Stimulated activated CD8-positive, alpha-beta memory T cell treated with anti-CD3 and anti-CD28 coated beads, Interleukin-12 subunit alpha, Interleukin-12 subunit beta, amount 100 ng/mL, for 4 hours (primary cell): ENCODE results near the gene COPS3.

Source experiments
- DNase-seq: peaks from one replicate; pipeline ENCODE4 v3.0.0-alpha.2; 2020; ENCODE audit warnings: low read depth

COPS3 gene

GRCh38 chr17:17216236-17216635, 64.8 kb downstream of the COPS3 start:
- no peak for DNase-seq

- DNase-seq: no peak
Observed at GRCh38 chr17:17215575-17215974, 65.5 kb downstream of the COPS3 start.

DNA sequence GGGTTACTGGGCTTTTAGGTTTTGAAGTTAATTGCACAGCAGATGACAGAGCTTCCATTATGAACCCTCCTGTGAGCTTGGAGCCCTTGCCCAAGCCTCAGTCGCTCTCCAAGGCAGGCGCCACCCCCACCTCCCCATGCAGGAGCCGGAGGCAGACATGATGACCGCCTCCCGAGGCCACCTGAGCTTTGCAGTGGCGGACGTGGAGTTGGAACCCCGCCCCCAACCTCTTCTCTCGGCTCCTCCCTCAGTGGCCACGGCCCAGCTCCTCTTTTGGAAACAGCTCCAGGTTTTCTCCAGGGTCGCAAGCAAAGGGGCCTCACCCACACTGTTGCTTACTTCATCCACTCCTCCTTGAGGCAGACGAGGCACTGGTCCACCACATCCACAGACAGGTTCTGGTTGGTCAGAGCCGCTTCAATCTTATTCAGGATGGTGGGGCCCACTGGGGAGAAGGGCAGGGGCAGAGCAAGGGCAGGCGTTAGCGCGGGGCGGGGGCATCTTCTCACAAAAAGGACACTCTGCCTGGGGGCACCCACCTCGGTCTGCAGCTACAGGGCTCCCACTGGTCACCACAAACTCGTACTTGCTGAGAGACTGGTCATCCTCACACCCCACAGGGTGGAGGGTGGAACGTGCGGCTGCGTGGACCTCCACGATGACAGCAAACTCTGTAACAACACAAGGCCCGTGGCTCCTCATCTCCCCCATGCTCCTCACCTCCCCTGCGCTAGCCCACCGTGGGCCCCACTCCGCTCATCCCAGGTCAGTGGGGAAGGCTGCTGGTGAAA, 66.2 kb downstream of the COPS3 start:
- DNase-seq: no peak

GRCh38 chr17:17213775-17214174, 67.3 kb downstream of the COPS3 start:
- DNase-seq: no peak

DNA sequence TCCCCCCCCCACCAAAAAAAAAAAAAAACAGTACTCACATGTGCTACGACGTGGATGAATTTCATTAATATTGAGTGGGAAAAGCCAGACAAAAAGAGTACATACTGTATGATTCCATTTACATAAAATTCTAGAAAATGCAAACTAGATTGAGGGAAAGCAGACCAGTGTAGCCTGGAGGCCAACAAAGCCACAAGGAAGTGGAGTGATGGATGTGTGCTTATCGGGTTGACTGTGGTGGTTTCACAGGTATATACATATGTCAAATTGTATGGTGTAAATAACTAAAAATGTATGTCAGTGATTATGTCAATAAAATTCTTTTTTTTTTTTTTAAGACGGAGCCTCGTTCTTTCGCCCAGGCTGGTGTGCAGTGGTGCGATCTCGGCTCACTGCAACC, 73.0 kb downstream of the COPS3 start:
- DNase-seq: no peak

DNA sequence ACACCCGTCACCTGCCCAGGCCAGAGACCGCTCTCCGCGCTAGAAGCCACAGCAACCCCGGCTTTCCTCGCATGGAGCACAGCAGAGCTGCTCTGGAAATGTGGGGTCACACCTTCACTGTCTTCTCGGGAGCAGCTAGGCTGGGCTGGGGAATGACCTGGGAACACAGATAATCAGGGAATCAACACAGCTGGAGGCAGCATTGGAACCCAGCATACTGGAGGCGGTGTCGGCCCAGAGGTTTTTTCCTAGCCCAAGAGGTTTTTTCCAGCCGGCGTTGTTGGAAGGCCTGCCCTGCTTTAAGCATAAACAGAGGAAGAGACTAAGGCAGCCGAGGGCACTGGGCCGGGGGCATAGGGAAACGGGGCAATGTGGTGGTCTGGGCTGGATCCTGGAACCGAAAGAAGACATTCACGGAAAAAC, 74.1 kb downstream of the COPS3 start:
- no peak for DNase-seq

- peak; percentile 87 for DNase-seq
Observed at GRCh38 chr17:17206124-17206912, 74.7 kb downstream of the COPS3 start, which contains the start of gene PLD6. TSS of gene PLD6 (minus strand) at chr17:17206333. CDS start at chr17:17206286, 47 bp downstream.

GRCh38 chr17:17205368-17206123, 75.5 kb downstream of the COPS3 start:
- peak; percentile 44 for DNase-seq

DNA sequence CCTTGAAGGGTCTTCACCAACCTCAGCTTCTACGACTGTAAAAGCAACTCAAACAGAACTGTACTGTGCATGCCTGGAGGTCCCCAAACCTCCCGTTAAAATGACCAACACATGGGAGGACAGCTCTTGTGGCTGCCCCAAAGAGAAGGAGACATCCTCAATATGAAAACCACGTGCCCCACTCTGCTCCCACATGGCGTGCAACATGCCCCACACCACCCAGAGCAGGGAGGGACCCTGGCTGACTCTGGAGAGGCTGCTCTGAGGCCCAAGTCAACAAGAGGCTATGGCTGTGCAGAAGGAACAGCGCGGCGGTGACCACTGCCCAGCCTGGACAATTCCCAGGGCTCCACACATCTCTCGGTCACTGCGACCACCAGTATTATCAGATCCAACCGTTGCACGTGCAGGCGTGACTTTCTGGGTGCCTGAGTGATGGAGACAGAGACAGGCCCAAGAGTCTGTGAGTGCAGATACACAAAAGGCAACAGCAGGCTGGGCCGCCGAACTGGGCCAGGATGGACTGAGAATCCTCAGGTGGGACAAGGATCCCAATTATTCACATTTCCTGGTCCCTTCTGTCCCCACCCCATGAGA, 76.3 kb downstream of the COPS3 start:
- no peak for DNase-seq

DNA sequence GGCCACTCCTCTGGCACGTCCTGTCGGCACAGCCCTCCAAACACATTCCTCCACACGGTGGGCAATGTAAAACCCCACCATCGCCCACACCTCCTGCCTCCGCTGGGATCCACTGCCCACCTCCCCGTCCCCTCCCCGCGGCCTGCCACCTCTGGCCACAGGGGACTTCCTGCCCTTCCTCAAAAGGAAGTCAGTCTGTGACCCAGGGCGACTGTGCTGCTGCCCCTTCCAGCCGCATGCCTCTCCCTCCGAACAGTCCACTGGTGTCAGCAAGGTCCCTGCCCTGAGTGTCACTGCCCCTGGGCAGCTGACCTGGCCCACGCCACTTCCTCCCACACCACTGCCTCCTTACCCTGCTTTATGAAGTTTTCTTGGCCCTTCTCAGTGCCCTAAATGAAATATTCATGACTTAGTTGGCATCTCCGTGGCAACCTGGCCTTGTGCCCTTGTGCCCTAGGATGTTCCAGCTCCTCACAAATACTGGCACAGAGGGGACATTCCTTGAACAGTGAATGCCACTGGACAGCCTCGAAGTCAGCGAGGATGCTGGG, 76.9 kb downstream of the COPS3 start:
- no peak for DNase-seq

DNA sequence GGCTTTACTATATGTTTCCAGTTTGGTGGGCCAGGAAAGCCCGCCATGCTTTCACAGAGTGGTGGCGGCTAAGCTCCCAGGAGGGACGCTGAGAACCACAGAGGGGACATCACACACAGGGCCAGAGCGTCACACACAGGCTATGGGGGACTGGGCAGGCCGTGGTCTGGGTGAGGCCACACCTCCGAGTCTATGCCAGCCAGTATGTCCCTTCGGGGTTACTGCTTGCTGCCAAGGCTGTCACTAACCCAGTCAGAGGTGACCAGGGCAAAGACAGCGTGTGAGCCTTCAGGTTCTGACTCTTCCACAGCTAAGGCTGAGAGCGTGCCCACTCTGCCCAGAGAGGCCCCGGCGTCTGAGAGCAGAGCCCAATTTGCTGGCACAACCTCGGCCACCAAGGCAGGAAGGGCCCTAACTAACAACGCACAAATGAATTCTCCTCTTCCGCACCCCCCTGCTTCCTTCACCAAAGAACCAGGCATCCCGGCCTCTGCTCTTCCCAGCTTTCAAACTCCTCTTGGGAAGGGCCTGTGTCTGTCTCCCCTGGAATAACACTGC, 77.8 kb downstream of the COPS3 start:
- DNase-seq: no peak

- no peak for DNase-seq
Observed at GRCh38 chr17:17201907-17202306, 79.1 kb downstream of the COPS3 start.

DNA sequence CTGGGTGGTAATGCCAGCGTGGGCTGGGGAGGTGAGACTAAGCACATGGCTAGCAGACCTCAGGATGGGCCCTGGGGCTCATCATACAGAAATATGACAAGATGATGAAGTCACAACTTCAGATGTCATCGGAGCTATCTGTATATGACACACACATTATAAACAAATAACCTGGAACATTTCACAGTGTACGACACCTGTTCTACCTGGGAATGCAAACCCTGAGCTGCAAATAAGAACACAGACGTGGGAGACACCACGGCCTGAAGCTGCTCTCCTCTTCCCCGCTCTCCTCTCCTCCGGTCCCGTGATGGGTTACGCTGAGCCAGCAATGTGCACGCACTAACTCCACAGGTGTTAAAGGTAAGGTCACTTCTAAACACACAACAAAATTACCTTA, 79.8 kb downstream of the COPS3 start:
- no peak for DNase-seq

DNA sequence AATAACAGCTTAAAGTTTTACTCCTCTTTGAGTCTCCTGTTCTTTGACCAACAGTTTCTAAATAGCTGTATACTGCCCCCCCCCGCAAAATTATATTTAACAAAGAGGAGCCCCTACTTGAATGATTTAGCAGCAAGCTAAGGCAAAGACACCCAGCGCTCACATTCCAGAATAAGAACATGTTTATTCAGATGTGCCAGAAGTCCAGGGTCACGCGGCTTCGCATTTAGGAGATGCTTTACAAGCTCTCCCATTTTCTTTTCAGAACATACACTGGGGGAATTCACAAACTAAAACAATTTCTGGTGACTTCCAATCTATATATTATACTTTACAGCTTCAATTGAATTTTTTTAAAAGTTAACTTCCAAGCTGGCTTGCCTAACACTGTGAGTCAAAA, 80.2 kb downstream of the COPS3 start:
- no peak for DNase-seq

DNA sequence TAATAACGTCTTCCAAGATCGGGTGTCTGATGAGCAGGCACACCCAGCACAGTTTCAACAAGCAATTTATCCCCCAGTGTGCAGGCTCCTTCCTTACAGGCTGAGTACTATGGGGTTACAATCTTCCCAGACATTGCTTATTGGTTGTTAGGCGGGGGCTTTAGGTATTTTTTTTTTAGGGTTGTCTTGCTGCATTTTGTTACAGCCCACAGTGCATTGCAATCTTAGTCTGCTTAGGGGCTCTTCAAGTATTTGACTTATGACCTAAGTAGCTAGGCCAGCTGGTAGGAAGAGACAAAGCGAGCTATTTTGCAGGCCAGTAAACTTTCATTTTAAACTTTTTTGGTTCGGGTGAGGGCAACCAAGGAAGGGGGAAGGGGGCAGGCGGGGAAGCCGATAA, 80.7 kb downstream of the COPS3 start:
- no peak for DNase-seq

GRCh38 chr17:17198281-17198680, 82.8 kb downstream of the COPS3 start:
- no peak for DNase-seq

GRCh38 chr17:17196776-17197175, 84.3 kb downstream of the COPS3 start:
- DNase-seq: no peak
